HepG2 (cell line): ENCODE results near the gene THOC1. TPM values are rescaled to one million over a fixed set of nuclear protein-coding genes. Genes with fewer than 3 reads are reported as not detected.
A peak's percentile ranks its signal among the peaks of the same experiment; 100 is the strongest.

ENCODE experiments used
- ATAC-seq: fragments of 200-7000 bp; cut with Tn5 transposase; 3 replicates; pipeline ENCODE4 v1.9.1; 2020; ENCODE audit warnings: mild to moderate bottlenecking, moderate library complexity
- BruUV-seq: library from RNA; stranded (reverse); fragments of 400-500 nt; replicated peaks from 2 replicates; lab custom pipeline; 2021; lab: Mats Ljungman, UMichigan
- CTCF ChIA-PET: fragments of 300-600 bp; formaldehyde crosslinking; extraction: SDS; loops from one replicate; lab custom pipeline; 2021; ENCODE audit warnings: low total read pairs, inconsistent platforms, low intra/inter-chr PET ratio; lab: Yijun Ruan, JAX
- POLR2A ChIA-PET: fragments of 350-600 bp; sonication (Branson Sonifier 250); formaldehyde crosslinking; loops from one replicate; lab custom pipeline; 2020; ENCODE audit warnings: antibody characterized with exemption, inconsistent platforms; lab: Yijun Ruan, JAX
- DNase-seq: peaks from one replicate; pipeline ENCODE4 v3.0.0-alpha.2; 2015; ENCODE audit warnings: low spot score
- FAIRE-seq: peaks from 3 replicates; lab custom pipeline; 2011; peaks lifted over from hg19 to GRCh38; lab: Jason Lieb, UNC
- H2AFZ ChIP-seq: one replicate; pipeline ENCODE4 v1.6.1; 2011; ENCODE audit warnings: low read length, inconsistent platforms
- H3K27ac ChIP-seq: fragments of 300-600 bp; 3 replicates; pipeline ENCODE4 v1.8.0; 2011; ENCODE audit warnings: mixed run types, mild to moderate bottlenecking, mixed read lengths, low read length, inconsistent platforms; ENCODE audit not compliant: insufficient read depth; ENCODE audit errors: extremely low read length
- H3K27me3 ChIP-seq, 2 experiments: fragments of 200-600 bp in 1 of 2; 2 replicates in 1 of 2; 3 replicates in 1 of 2; pipeline versions ENCODE4 v1.6.0 to v1.8.0; 2011; ENCODE audit warnings: low read length in 2 of 2, mild to moderate bottlenecking in 2 of 2, moderate library complexity in 2 of 2, inconsistent platforms in 1 of 2; ENCODE audit not compliant: insufficient read depth in 2 of 2, control insufficient read depth in 1 of 2
- H3K36me3 ChIP-seq, 2 experiments: fragments of 200-600 bp in 1 of 2; replicated peaks in 1 of 2; 2 replicates in 1 of 2; 3 replicates in 1 of 2; pipeline versions ENCODE4 v1.5.1 to v1.8.0; 2011; ENCODE audit warnings: low read length in 2 of 2, inconsistent platforms in 1 of 2; ENCODE audit not compliant: insufficient read depth in 2 of 2, control insufficient read depth in 1 of 2
- H3K4me1 ChIP-seq: 2 replicates; pipeline ENCODE4 v1.5.1; 2012; ENCODE audit warnings: low read length, inconsistent platforms; ENCODE audit not compliant: insufficient read depth
- H3K4me2 ChIP-seq: 2 replicates; pipeline ENCODE4 v1.6.0; 2011; ENCODE audit warnings: low read depth, low read length, inconsistent platforms
- H3K4me3 ChIP-seq, 3 experiments: fragments of 200-600 bp in 1 of 3; sonication (generic), shearing (Covaris generic) in 1 of 3; replicated peaks in 1 of 3; 2 replicates each; pipeline ENCODE4 v1.5.1; 2011 to 2016; ENCODE audit warnings: low read length in 3 of 3, inconsistent platforms in 2 of 3, low read depth in 2 of 3, mild to moderate bottlenecking in 2 of 3, control low read depth in 1 of 3, mixed read lengths in 1 of 3; ENCODE audit not compliant: insufficient read depth in 1 of 3
- H3K79me2 ChIP-seq: one replicate; pipeline ENCODE4 v1.6.1; 2011; ENCODE audit warnings: low read length, inconsistent platforms; ENCODE audit not compliant: insufficient read depth
- H3K9ac ChIP-seq: 2 replicates; pipeline ENCODE4 v1.6.0; 2011; ENCODE audit warnings: mild to moderate bottlenecking, low read depth, low read length, inconsistent platforms; ENCODE audit not compliant: insufficient read depth
- H3K9me3 ChIP-seq: 2 replicates; pipeline ENCODE4 v1.5.1; 2012; ENCODE audit warnings: mild to moderate bottlenecking, low read length
- H4K20me1 ChIP-seq: 2 replicates; pipeline ENCODE4 v1.6.0; 2011; ENCODE audit warnings: inconsistent platforms, mild to moderate bottlenecking, low read length, moderate library complexity; ENCODE audit not compliant: insufficient read depth
- AHDC1 ChIP-seq: sonication (generic); formaldehyde crosslinking; IDR thresholded peaks from 2 replicates; pipeline ENCODE4 v1.5.1; 2020; ENCODE audit warnings: mild to moderate bottlenecking, missing genetic modification reagents, borderline replicate concordance
- BATF2 ChIP-seq: sonication (generic); formaldehyde crosslinking; IDR thresholded peaks from 2 replicates; pipeline ENCODE4 v1.8.0; 2022; ENCODE audit warnings: mild to moderate bottlenecking, missing genetic modification reagents, moderate library complexity
- BCL3 ChIP-seq: sonication (generic); formaldehyde crosslinking; IDR thresholded peaks from 2 replicates; pipeline ENCODE4 v1.5.1; 2020; ENCODE audit warnings: mild to moderate bottlenecking, missing genetic modification reagents, moderate library complexity
- DR1 ChIP-seq: sonication (generic); formaldehyde crosslinking; IDR thresholded peaks from 2 replicates; pipeline ENCODE4 v1.8.0; 2021; ENCODE audit warnings: mild to moderate bottlenecking, missing genetic modification reagents, inconsistent platforms
- FOXJ3 ChIP-seq: sonication (generic); formaldehyde crosslinking; IDR thresholded peaks from 2 replicates; pipeline ENCODE4 v1.4.0; 2020; ENCODE audit warnings: missing genetic modification reagents, mild to moderate bottlenecking, borderline replicate concordance
- MAFF ChIP-seq: IDR thresholded peaks from 2 replicates; pipeline ENCODE4 v1.6.1; 2011; ENCODE audit warnings: low read depth, low read length, improper control_type of control experiment
- MAFK ChIP-seq, 2 experiments: IDR thresholded peaks in 1 of 2; conservative IDR thresholded peaks in 1 of 2; 2 replicates each; pipeline ENCODE4 v1.6.1; 2011; ENCODE audit warnings: improper control_type of control experiment in 2 of 2, low read length in 2 of 2
- RNF219 ChIP-seq: sonication (generic); formaldehyde crosslinking; IDR thresholded peaks from 2 replicates; pipeline ENCODE4 v1.5.0; 2020; ENCODE audit warnings: mild to moderate bottlenecking, missing genetic modification reagents
- USF2 ChIP-seq, 2 experiments: sonication (generic) in 1 of 2; formaldehyde crosslinking in 1 of 2; IDR thresholded peaks; 2 replicates each; pipeline versions ENCODE4 v1.5.1 to v1.6.1; 2011 to 2020; ENCODE audit warnings: borderline replicate concordance in 1 of 2, low read depth in 1 of 2, low read length in 1 of 2, mild to moderate bottlenecking in 1 of 2, missing genetic modification reagents in 1 of 2, moderate library complexity in 1 of 2
- in situ Hi-C: cut with HindIII; loops from 2 replicates; pipeline ENCODE4 v1.10.0; 2017; ENCODE audit warnings: low pct_unique_long_range_greater_than_20kb; ENCODE audit not compliant: extremely low pct_ligation_motif_present
- intact Hi-C: fragments of 100-400 bp; cut with micrococcal nuclease; formaldehyde crosslinking; loops from one replicate; pipeline ENCODE4 v1.10.0; 2022; ENCODE audit not compliant: unreplicated experiment
- polyA plus RNA-seq, 8 experiments: library from polyadenylated mRNA; depleted of rRNA in 3 of 8; stranded (reverse) in 7 of 8; unstranded in 1 of 8; fragments of >200 nt; fragmentation: Illumina TruSeq in 4 of 8; extraction: Trizol in 4 of 8; gene quantifications; 2 replicates each; pipeline versions ENCODE4 v1.2.1 to v1.2.3, GENCODE V29; 2011 to 2016; ENCODE audit warnings: low read depth in 4 of 8, missing spikeins in 1 of 8, mixed read lengths in 1 of 8; ENCODE audit not compliant: insufficient read depth in 1 of 8
- total RNA-seq, 5 experiments: library from RNA; depleted of rRNA; stranded (reverse); fragments of >200 nt; fragmentation: Illumina TruSeq; extraction: Trizol; gene quantifications; 2 replicates each; pipeline ENCODE4 v1.2.3, GENCODE V29; 2016; ENCODE audit warnings: low read depth in 1 of 5

The THOC1 gene
- total and polyA plus RNA-seq, 2 of the 13 experiments (the other 11 are each of a cell fraction or from before 2014, with no cell fraction given) = 40.6 to 56.7 TPM

GRCh38 chr18:310042-310441 is 42.2 kb upstream of the THOC1 start:
- Histone ChIP-seq H3K27me3 (peaks cover 0 to 13% of the 10 kb centered on the region in 2 experiments; a peak in 1 of 5 replicates), H3K9ac (no peak overlapping the region), H3K4me2 (no peak overlapping the region), H2AFZ (no peak overlapping the region), H3K4me1 (no peaks in the 10 kb centered on the region; the same call in 1 of the 2 replicates), H3K4me3 (no peak overlapping the region), H3K79me2 (no peaks in the 10 kb centered on the region), H4K20me1 (no peaks in the 10 kb centered on the region), H3K9me3 (no peaks in the 10 kb centered on the region), H3K36me3 (no peaks in the 10 kb centered on the region), H3K27ac (no peak overlapping the region)
- in situ Hi-C loops = no loop called here
- no peak for DNase-seq
- BruUV-seq = no TSS peak
- ChIA-PET POLR2A (no interaction called here), CTCF (no interaction called here)
- intact Hi-C loops = no loop called here
- no peak for FAIRE-seq
- no peak for TF ChIP-seq DR1 (CRISPR knock-in tag)
- peak; percentile 83 to 84 for TF ChIP-seq MAFK (conservative IDR thresholded peaks at IDR 0.05 in 1 of 2, IDR thresholded peaks at IDR 0.05 in 1 of 2; ENCODE audit: low read length in 2 of 2)
- TF ChIP-seq USF2 (IDR thresholded peaks at IDR 0.05; ENCODE audit: low read depth, low read length) = no peak
- no peak for TF ChIP-seq USF2 (CRISPR knock-in tag; IDR thresholded peaks at IDR 0.05; ENCODE audit: borderline replicate concordance)
- peak; percentile 80 for TF ChIP-seq MAFF
- no peak for TF ChIP-seq BATF2
- no peak for TF ChIP-seq AHDC1
- no peak for TF ChIP-seq BCL3 (CRISPR knock-in tag)
- TF ChIP-seq RNF219 (CRISPR knock-in tag) = no peak
- no peak for TF ChIP-seq FOXJ3 (CRISPR knock-in tag)
- ATAC-seq = no peak
